ENCODE results near the gene GIT1. TPM values are rescaled to one million over a fixed set of nuclear protein-coding genes. Genes with fewer than 3 reads are reported as not detected.
A peak's percentile ranks its signal among the peaks of the same experiment; 100 is the strongest.

Gene GIT1
- total RNA-seq, 2 experiments from 2014 or later: 44.3 to 60.2 TPM

DNA sequence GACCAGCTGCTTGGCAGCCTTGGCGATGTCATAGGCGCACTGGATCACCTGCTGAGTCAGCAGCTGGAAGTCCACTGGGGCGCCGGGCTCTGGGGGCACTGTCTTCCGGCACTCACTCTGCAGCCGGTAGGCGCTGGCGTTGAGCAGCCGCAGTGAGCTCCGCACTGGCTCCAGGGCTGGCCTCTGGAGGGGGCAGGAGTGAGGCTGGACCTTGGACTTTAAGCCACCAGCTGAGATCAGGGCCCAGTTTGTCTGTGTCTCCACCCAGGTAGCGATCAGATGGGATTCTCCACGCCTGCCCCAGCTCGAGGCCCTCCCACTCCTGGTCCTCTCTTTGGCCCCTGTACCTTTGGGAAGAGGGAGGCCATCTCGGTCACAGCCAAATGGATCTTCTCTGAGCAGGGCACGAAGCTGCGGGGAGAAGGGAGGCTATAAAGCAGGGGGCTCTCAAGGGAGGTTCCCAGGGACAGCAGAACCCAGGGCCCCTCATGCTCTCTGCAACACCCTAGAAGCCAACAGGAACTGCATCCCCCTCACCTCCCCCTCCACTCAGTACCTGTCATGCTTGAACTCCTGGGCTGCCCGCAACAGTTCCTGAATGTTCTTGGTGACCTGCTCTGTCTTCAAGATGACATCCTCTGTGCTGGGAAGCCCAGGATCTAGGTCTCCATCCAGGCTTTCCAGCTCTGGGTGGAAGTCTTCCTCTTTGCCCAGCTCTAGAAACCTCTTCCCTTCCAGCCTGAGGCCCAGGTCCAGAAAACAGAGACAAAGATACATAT lies 14.5 kb downstream of the GIT1 start:
- TF ChIP-seq, protein P1, sequence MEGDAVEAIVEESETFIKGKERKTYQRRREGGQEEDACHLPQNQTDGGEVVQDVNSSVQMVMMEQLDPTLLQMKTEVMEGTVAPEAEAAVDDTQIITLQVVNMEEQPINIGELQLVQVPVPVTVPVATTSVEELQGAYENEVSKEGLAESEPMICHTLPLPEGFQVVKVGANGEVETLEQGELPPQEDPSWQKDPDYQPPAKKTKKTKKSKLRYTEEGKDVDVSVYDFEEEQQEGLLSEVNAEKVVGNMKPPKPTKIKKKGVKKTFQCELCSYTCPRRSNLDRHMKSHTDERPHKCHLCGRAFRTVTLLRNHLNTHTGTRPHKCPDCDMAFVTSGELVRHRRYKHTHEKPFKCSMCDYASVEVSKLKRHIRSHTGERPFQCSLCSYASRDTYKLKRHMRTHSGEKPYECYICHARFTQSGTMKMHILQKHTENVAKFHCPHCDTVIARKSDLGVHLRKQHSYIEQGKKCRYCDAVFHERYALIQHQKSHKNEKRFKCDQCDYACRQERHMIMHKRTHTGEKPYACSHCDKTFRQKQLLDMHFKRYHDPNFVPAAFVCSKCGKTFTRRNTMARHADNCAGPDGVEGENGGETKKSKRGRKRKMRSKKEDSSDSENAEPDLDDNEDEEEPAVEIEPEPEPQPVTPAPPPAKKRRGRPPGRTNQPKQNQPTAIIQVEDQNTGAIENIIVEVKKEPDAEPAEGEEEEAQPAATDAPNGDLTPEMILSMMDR (conservative IDR thresholded peaks at IDR 0.05; ENCODE audit: low read length): no peak
- TF ChIP-seq EZH2phosphoT487 (IDR thresholded peaks at IDR 0.05; ENCODE audit: borderline replicate concordance, low read depth, low read length): no peak
- Histone ChIP-seq H3K4me2 (ENCODE audit: low read length) (no peak overlapping the region), H3K9me3 (ENCODE audit: low read length) (no peaks in the 10 kb centered on the region), H3K9me2 (ENCODE audit: insufficient read depth, low read length) (no peaks in the 10 kb centered on the region), H3K27ac (ENCODE audit: low read depth, low read length, poor library complexity, severe bottlenecking) (no peak overlapping the region), H4K20me1 (ENCODE audit: insufficient read depth, low read length) (no peaks in the 10 kb centered on the region), H3K36me3 (ENCODE audit: insufficient read depth, low read length) (peaks cover 63% of the 10 kb centered on the region), H3K4me1 (ENCODE audit: insufficient read depth, low read length, poor library complexity, severe bottlenecking) (peaks cover 6% of the 10 kb centered on the region), H2AFZ (ENCODE audit: low read length) (no peak overlapping the region), H3K79me2 (ENCODE audit: insufficient read depth, low read depth, low read length) (no peaks in the 10 kb centered on the region), H3K4me3 (ENCODE audit: low read depth, low read length, poor library complexity, severe bottlenecking) (no peak overlapping the region)
- DNase-seq (ENCODE audit: low spot score): no peak
- ChIA-PET CTCF (ENCODE audit: unreplicated experiment) (no interaction called here), POLR2A (no interaction called here)
- BruUV-seq (replicated peaks): no TSS peak
- intact Hi-C loops (cut with micrococcal nuclease; ENCODE audit: unreplicated experiment): no loop called here

DNA sequence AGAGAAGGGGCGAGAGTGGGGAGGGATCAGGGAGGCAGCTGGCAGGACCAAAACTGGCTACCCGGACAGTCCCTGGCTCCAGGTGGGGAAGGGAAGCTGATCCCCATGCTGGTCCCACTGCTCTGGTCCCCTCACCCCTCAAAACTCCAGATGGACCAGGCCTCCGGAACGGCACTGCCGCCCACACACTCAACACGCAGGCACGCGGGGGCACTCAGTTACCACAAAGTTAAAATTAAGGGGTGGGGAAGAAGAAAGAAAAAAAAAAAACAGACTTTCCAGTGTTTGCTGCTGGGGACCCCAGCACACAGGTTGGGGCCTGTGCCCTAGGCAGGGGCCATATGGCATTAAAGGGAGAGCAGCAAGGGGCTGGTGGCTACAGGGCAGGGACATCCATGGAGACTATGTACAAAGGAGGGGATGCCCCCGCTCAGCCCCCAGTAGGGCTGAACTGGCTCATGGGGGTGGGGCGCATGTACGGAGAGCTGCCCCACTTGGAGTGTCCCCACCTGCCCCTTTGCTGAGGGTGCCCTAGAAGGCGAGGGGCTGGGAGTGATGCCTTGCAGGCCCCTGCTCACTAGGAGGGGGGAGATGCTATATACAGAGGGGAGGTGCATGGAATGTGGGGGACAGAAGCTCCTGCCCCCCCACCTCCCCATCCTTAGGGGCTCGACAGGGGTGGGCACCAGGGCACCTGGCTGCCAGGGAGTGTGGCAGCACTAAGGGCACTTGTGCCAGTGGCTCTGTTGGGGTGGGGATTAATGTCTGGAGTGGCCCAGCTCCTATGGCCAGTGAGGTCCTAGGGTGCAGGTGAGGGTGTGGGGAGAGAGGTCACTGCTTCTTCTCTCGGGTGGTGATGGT lies 15.3 kb downstream of the GIT1 start:
- intact Hi-C loops (cut with micrococcal nuclease; ENCODE audit: unreplicated experiment): no loop called here
- Histone ChIP-seq H3K4me3 (ENCODE audit: low read depth, low read length, poor library complexity, severe bottlenecking) (no peak overlapping the region), H3K79me2 (ENCODE audit: insufficient read depth, low read depth, low read length) (no peaks in the 10 kb centered on the region), H2AFZ (ENCODE audit: low read length) (no peak overlapping the region), H4K20me1 (ENCODE audit: insufficient read depth, low read length) (no peaks in the 10 kb centered on the region), H3K9me2 (ENCODE audit: insufficient read depth, low read length) (no peaks in the 10 kb centered on the region), H3K9me3 (ENCODE audit: low read length) (no peaks in the 10 kb centered on the region), H3K4me2 (ENCODE audit: low read length) (no peak overlapping the region), H3K4me1 (ENCODE audit: insufficient read depth, low read length, poor library complexity, severe bottlenecking) (peaks cover 9% of the 10 kb centered on the region), H3K36me3 (ENCODE audit: insufficient read depth, low read length) (peaks cover 57% of the 10 kb centered on the region), H3K27ac (ENCODE audit: low read depth, low read length, poor library complexity, severe bottlenecking) (no peak overlapping the region)
- POLR2A ChIA-PET: no interaction called here
- CTCF ChIA-PET (ENCODE audit: unreplicated experiment): no interaction called here
- BruUV-seq (replicated peaks): no TSS peak
- TF ChIP-seq EZH2phosphoT487 (IDR thresholded peaks at IDR 0.05; ENCODE audit: borderline replicate concordance, low read depth, low read length): no peak
- TF ChIP-seq, protein P1 (conservative IDR thresholded peaks at IDR 0.05; ENCODE audit: low read length): no peak
- no peak for DNase-seq (ENCODE audit: low spot score)

DNA sequence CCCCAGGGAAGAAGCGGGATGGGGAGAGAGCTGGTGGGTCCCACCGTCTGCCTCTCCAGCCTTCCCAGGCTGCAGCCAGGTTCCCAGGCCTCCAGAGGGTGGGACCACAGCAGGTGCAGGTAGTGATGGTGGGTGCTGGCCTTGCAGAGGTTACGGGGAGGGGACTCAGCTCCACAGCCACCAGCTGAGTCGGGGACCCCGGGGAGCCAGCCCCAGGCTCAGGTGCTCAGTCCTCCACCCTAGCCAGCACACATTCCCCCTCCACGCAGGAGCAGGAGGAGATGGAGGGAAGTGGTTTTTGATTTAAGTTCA lies 15.9 kb downstream of the GIT1 start:
- no peak overlapping the region for H3K4me2 ChIP-seq (ENCODE audit: low read length)
- no peaks in the 10 kb centered on the region for H3K9me3 ChIP-seq (ENCODE audit: low read length)
- no peak overlapping the region for H3K27ac ChIP-seq (ENCODE audit: low read depth, low read length, poor library complexity, severe bottlenecking)
- intact Hi-C loops (cut with micrococcal nuclease; ENCODE audit: unreplicated experiment): no loop called here
- peaks cover 13% of the 10 kb centered on the region for H3K4me1 ChIP-seq (ENCODE audit: insufficient read depth, low read length, poor library complexity, severe bottlenecking)
- H3K79me2 ChIP-seq (ENCODE audit: insufficient read depth, low read depth, low read length): no peaks in the 10 kb centered on the region
- no peak overlapping the region for H3K4me3 ChIP-seq (ENCODE audit: low read depth, low read length, poor library complexity, severe bottlenecking)
- TSS peak; percentile 85 for BruUV-seq (replicated peaks)
- no peak overlapping the region for H2AFZ ChIP-seq (ENCODE audit: low read length)
- TF ChIP-seq EZH2phosphoT487 (IDR thresholded peaks at IDR 0.05; ENCODE audit: borderline replicate concordance, low read depth, low read length): no peak
- TF ChIP-seq, protein P1 (conservative IDR thresholded peaks at IDR 0.05; ENCODE audit: low read length): no peak
- H4K20me1 ChIP-seq (ENCODE audit: insufficient read depth, low read length): no peaks in the 10 kb centered on the region
- ChIA-PET POLR2A (no interaction called here), CTCF (ENCODE audit: unreplicated experiment) (no interaction called here)
- H3K9me2 ChIP-seq (ENCODE audit: insufficient read depth, low read length): no peaks in the 10 kb centered on the region
- no peak for DNase-seq (ENCODE audit: low spot score)
- H3K36me3 ChIP-seq (ENCODE audit: insufficient read depth, low read length): peaks cover 52% of the 10 kb centered on the region
